DOHH2 (cell line): ENCODE results near the gene QPCTL.

Experiments used
- H3F3A ChIP-seq: fragments of 200-600 bp; sonication (generic), shearing (Covaris generic); 2 replicates; pipeline ENCODE4 v1.6.0; 2016; ENCODE audit warnings: antibody characterized with exemption, mild to moderate bottlenecking; ENCODE audit not compliant: control insufficient read depth, insufficient read depth
- H3K27ac ChIP-seq: fragments of 200-600 bp; sonication (generic); 2 replicates; pipeline ENCODE4 v1.5.1; 2014; ENCODE audit warnings: low read depth, mild to moderate bottlenecking, low read length, moderate library complexity
- H3K27me3 ChIP-seq: fragments of 200-600 bp; sonication (generic); 2 replicates; pipeline ENCODE4 v1.6.1; 2014; ENCODE audit warnings: mild to moderate bottlenecking, low read length, mixed read lengths; ENCODE audit not compliant: control insufficient read depth
- H3K36me3 ChIP-seq: fragments of 200-600 bp; sonication (generic); 2 replicates; pipeline ENCODE4 v1.6.1; 2014; ENCODE audit warnings: mild to moderate bottlenecking, low read length, moderate library complexity, mixed read lengths; ENCODE audit not compliant: control insufficient read depth
- H3K4me1 ChIP-seq: fragments of 200-600 bp; sonication (generic); 2 replicates; pipeline ENCODE4 v1.6.1; 2014; ENCODE audit warnings: mild to moderate bottlenecking, low read length, mixed read lengths; ENCODE audit not compliant: control insufficient read depth
- H3K4me2 ChIP-seq: fragments of 200-600 bp; sonication (generic); 2 replicates; pipeline ENCODE4 v1.6.0; 2014; ENCODE audit warnings: mild to moderate bottlenecking, low read length, moderate library complexity
- H3K4me3 ChIP-seq: fragments of 200-600 bp; sonication (generic); 2 replicates; pipeline ENCODE4 v1.5.1; 2014; ENCODE audit warnings: mild to moderate bottlenecking, low read length, mixed read lengths
- H3K79me2 ChIP-seq: fragments of 200-600 bp; sonication (generic); 2 replicates; pipeline ENCODE4 v1.6.1; 2014; ENCODE audit warnings: mild to moderate bottlenecking, low read length, mixed read lengths; ENCODE audit not compliant: control insufficient read depth
- H3K9me2 ChIP-seq: fragments of 200-600 bp; sonication (generic); replicated peaks from 2 replicates; pipeline ENCODE4 v1.6.1; 2014; ENCODE audit warnings: mild to moderate bottlenecking, low read length, mixed read lengths; ENCODE audit not compliant: control insufficient read depth
- H3K9me3 ChIP-seq: fragments of 200-600 bp; sonication (generic); 2 replicates; pipeline ENCODE4 v1.6.1; 2014; ENCODE audit warnings: antibody characterized with exemption, low read length, mixed read lengths; ENCODE audit not compliant: control insufficient read depth, insufficient read depth
- H4K20me1 ChIP-seq: fragments of 200-600 bp; sonication (generic); 2 replicates; pipeline ENCODE4 v1.6.0; 2014; ENCODE audit warnings: low read depth, mild to moderate bottlenecking, antibody characterized with exemption, low read length, moderate library complexity; ENCODE audit not compliant: control insufficient read depth, insufficient read depth
- CTCF ChIP-seq: fragments of 200-600 bp; sonication (generic); IDR thresholded peaks from one replicate; pipeline ENCODE4 v1.5.1; 2014; ENCODE audit warnings: antibody characterized with exemption, mild to moderate bottlenecking, low read depth, low read length; ENCODE audit not compliant: poor library complexity, severe bottlenecking
- EZH2phosphoT487 ChIP-seq: fragments of 200-600 bp; sonication (generic); IDR thresholded peaks from 2 replicates; pipeline ENCODE4 v1.6.1; 2017; ENCODE audit warnings: borderline replicate concordance, mild to moderate bottlenecking, antibody characterized with exemption, low read length, moderate library complexity, mixed read lengths

The QPCTL gene

GRCh38 chr19:45676851-45677263 lies 15.6 kb upstream of the QPCTL start:
- Histone ChIP-seq H3K36me3 (no peaks in the 10 kb centered on the region), H3K4me2 (peak overlapping the region; percentile 84)
- TF ChIP-seq EZH2phosphoT487 (no peak), CTCF (no peak)

GRCh38 chr19:45677351-45678230 lies 14.9 kb upstream of the QPCTL start:
- H3K4me1 ChIP-seq: peaks cover 27% of the 10 kb centered on the region
- TF ChIP-seq CTCF (no peak), EZH2phosphoT487 (no peak)

More at GRCh38 chr19:45676851-45677263, 15.6 kb upstream of the QPCTL start:
- Histone ChIP-seq H4K20me1 (no peaks in the 10 kb centered on the region), H3F3A (peaks cover 2% of the 10 kb centered on the region; the same call in 1 of the 2 replicates), H3K27me3 (no peaks in the 10 kb centered on the region), H3K79me2 (no peaks in the 10 kb centered on the region), H3K4me1 (peaks cover 24% of the 10 kb centered on the region), H3K4me3 (peak overlapping the region; percentile 70), H3K9me3 (no peaks in the 10 kb centered on the region), H3K9me2 (no peaks in the 10 kb centered on the region), H3K27ac (no peak overlapping the region)

GRCh38 chr19:45681391-45682015 lies 11.0 kb upstream of the QPCTL start:
- no peak overlapping the region for H3K27ac ChIP-seq
- H3K79me2 ChIP-seq: no peaks in the 10 kb centered on the region
- H3K36me3 ChIP-seq: peaks cover 26% of the 10 kb centered on the region
- H3K4me1 ChIP-seq: peaks cover 26% of the 10 kb centered on the region
- TF ChIP-seq EZH2phosphoT487 (no peak), CTCF (peak; percentile 88)
- no peaks in the 10 kb centered on the region for H4K20me1 ChIP-seq
- H3K27me3 ChIP-seq: no peaks in the 10 kb centered on the region
- peak overlapping the region; percentile 82 for H3K4me2 ChIP-seq
- H3K4me3 ChIP-seq: peak overlapping the region; percentile 70
- H3F3A ChIP-seq: peaks cover 15% of the 10 kb centered on the region
- H3K9me3 ChIP-seq: no peaks in the 10 kb centered on the region
- H3K9me2 ChIP-seq: no peaks in the 10 kb centered on the region

More at GRCh38 chr19:45677351-45678230, 14.9 kb upstream of the QPCTL start:
- no peaks in the 10 kb centered on the region for H3K9me3 ChIP-seq
- H3K36me3 ChIP-seq: no peaks in the 10 kb centered on the region
- H3K9me2 ChIP-seq: no peaks in the 10 kb centered on the region
- H3K79me2 ChIP-seq: no peaks in the 10 kb centered on the region
- peak overlapping the region; percentile 70 for H3K4me3 ChIP-seq
- H4K20me1 ChIP-seq: no peaks in the 10 kb centered on the region
- H3K27ac ChIP-seq: no peak overlapping the region
- peaks cover 6% of the 10 kb centered on the region; the same call in 1 of the 2 replicates for H3F3A ChIP-seq
- peak overlapping the region; percentile 84 for H3K4me2 ChIP-seq
- H3K27me3 ChIP-seq: no peaks in the 10 kb centered on the region
